Measurements from ENCODE around the gene OSR1. TPM values are rescaled to one million over a fixed set of nuclear protein-coding genes. Genes with fewer than 3 reads are reported as not detected.

OSR1 gene
- total and polyA plus RNA-seq, 8 donors, result 1.2 to 39.4 (median 5.9) TPM

GRCh38 chr2:19380532-19380931 lies 22.1 kb upstream of the OSR1 start:
- intact Hi-C loops (cut with DNase I; ENCODE audit: low total_unique reads), result no loop called here
- TF ChIP-seq POLR2AphosphoS5 (IDR thresholded peaks at IDR 0.05) (no peak), EP300 (IDR thresholded peaks at IDR 0.05) (no peak), CTCF (IDR thresholded peaks at IDR 0.05) (no peak), POLR2A (IDR thresholded peaks at IDR 0.05) (no peak)

GRCh38 chr2:19378939-19379338 lies 20.5 kb upstream of the OSR1 start:
- H3K4me3 ChIP-seq, result no peak overlapping the region
- WGBS, 5 donors, result 70 to 85% (median 72%) methylated on average over 2 of the region's 2 CpGs
- peaks cover 0 to under 1% (median 0%) of the 10 kb centered on the region in 3 donors for H3K27me3 ChIP-seq
- H3K36me3 ChIP-seq, result no peaks in the 10 kb centered on the region
- no peaks in the 10 kb centered on the region for H3K4me1 ChIP-seq
- intact Hi-C loops (cut with DNase I; ENCODE audit: low total_unique reads), result no loop called here
- no peaks in the 10 kb centered on the region for H3K9me3 ChIP-seq
- DNase-seq, result peak in 1 of 2 donors; percentile 27
- no peak overlapping the region for H3K27ac ChIP-seq
- TF ChIP-seq POLR2AphosphoS5 (IDR thresholded peaks at IDR 0.05), result no peak
- TF ChIP-seq CTCF (IDR thresholded peaks at IDR 0.05), result no peak
- TF ChIP-seq EP300 (IDR thresholded peaks at IDR 0.05), result no peak
- TF ChIP-seq POLR2A (IDR thresholded peaks at IDR 0.05), result no peak

More at GRCh38 chr2:19380532-19380931, 22.1 kb upstream of the OSR1 start:
- no peak overlapping the region for H3K27ac ChIP-seq
- H3K9me3 ChIP-seq, result no peaks in the 10 kb centered on the region
- H3K4me3 ChIP-seq, result no peak overlapping the region
- H3K27me3 ChIP-seq, result no peaks in the 10 kb centered on the region
- no peaks in the 10 kb centered on the region for H3K36me3 ChIP-seq
- no peak for DNase-seq
- no peaks in the 10 kb centered on the region for H3K4me1 ChIP-seq

- no peaks in the 10 kb centered on the region for H3K9me3 ChIP-seq
- DNase-seq, result no peak
- intact Hi-C loops (cut with DNase I; ENCODE audit: low total_unique reads), result no loop called here
- no peak for TF ChIP-seq CTCF (IDR thresholded peaks at IDR 0.05)
- no peak for TF ChIP-seq EP300 (IDR thresholded peaks at IDR 0.05)
- TF ChIP-seq POLR2A (IDR thresholded peaks at IDR 0.05), result no peak
- no peak for TF ChIP-seq POLR2AphosphoS5 (IDR thresholded peaks at IDR 0.05)
- H3K4me1 ChIP-seq, result no peaks in the 10 kb centered on the region
- no peak overlapping the region for H3K27ac ChIP-seq
- peaks cover 0 to 5% (median 4%) of the 10 kb centered on the region in 3 donors for H3K27me3 ChIP-seq
- H3K4me3 ChIP-seq, result no peak overlapping the region
- no peaks in the 10 kb centered on the region for H3K36me3 ChIP-seq
- 84 to 94% (median 86%) methylated on average over 3 of the region's 3 CpGs for WGBS, 5 donors
Measured at GRCh38 chr2:19377717-19378116, 19.3 kb upstream of the OSR1 start.

GRCh38 chr2:19373352-19373751 lies 14.9 kb upstream of the OSR1 start:
- DNase-seq, result no peak
- Histone ChIP-seq H3K27ac (no peak overlapping the region), H3K9me3 (no peaks in the 10 kb centered on the region), H3K4me3 (no peak overlapping the region), H3K4me1 (no peaks in the 10 kb centered on the region), H3K27me3 (peaks cover 0 to 5% (median 4%) of the 10 kb centered on the region in 3 donors), H3K36me3 (no peaks in the 10 kb centered on the region)
- intact Hi-C loops (cut with DNase I; ENCODE audit: low total_unique reads), result no loop called here
- 73 to 88% (median 84%) methylated on average over 2 of the region's 2 CpGs for WGBS, 5 donors
- TF ChIP-seq EP300 (IDR thresholded peaks at IDR 0.05), result no peak
- TF ChIP-seq POLR2A (IDR thresholded peaks at IDR 0.05), result no peak
- TF ChIP-seq POLR2AphosphoS5 (IDR thresholded peaks at IDR 0.05), result no peak
- no peak for TF ChIP-seq CTCF (IDR thresholded peaks at IDR 0.05)
